HepG2 (cell line): ENCODE results near the gene TMUB1. TPM values are rescaled to one million over a fixed set of nuclear protein-coding genes. Genes with fewer than 3 reads are reported as not detected.

Experiments
- ETV5 ChIP-seq: IDR thresholded peaks from 2 replicates; pipeline ENCODE4 v1.6.1; 2018; ENCODE audit warnings: missing biosample characterization, missing genetic modification reagents, inconsistent platforms, borderline replicate concordance
- HCFC1 ChIP-seq: fragments of 150-350 bp; IDR thresholded peaks from 2 replicates; pipeline ENCODE4 v1.6.1; 2014; ENCODE audit warnings: low read depth, low read length
- KAT7 ChIP-seq: IDR thresholded peaks from 2 replicates; pipeline ENCODE4 v1.6.1; 2018; ENCODE audit warnings: borderline replicate concordance, missing compliant biosample characterization
- KLF9 ChIP-seq: IDR thresholded peaks from 2 replicates; pipeline ENCODE4 v1.6.1; 2016; ENCODE audit warnings: low read depth
- MYC ChIP-seq: sonication (generic); formaldehyde crosslinking; IDR thresholded peaks from 2 replicates; pipeline ENCODE4 v1.9.0; 2021; ENCODE audit warnings: missing genetic modification reagents, borderline replicate concordance
- NONO ChIP-seq, 2 experiments: fragments of 450-650 bp in 1 of 2; sonication (generic) in 1 of 2; formaldehyde crosslinking in 1 of 2; IDR thresholded peaks in 1 of 2; conservative IDR thresholded peaks in 1 of 2; 2 replicates each; pipeline versions ENCODE4 v1.6.1 to v1.8.0; 2017 to 2022; ENCODE audit warnings: mild to moderate bottlenecking in 1 of 2, missing genetic modification reagents in 1 of 2, moderate library complexity in 1 of 2
- PAWR ChIP-seq: sonication (generic); formaldehyde crosslinking; IDR thresholded peaks from 2 replicates; pipeline ENCODE4 v1.4.0; 2020; ENCODE audit warnings: missing genetic modification reagents, mild to moderate bottlenecking, borderline replicate concordance
- REL ChIP-seq: sonication (generic); formaldehyde crosslinking; conservative IDR thresholded peaks from 2 replicates; pipeline ENCODE4 v1.8.0; 2022; ENCODE audit warnings: mild to moderate bottlenecking, missing genetic modification reagents, moderate library complexity
- SKI ChIP-seq: fragments of 450-650 bp; IDR thresholded peaks from one replicate; pipeline ENCODE4 v1.6.1; 2018; ENCODE audit warnings: mild to moderate bottlenecking; ENCODE audit not compliant: partially characterized antibody
- SMARCE1 ChIP-seq: fragments of 450-650 bp; IDR thresholded peaks from 2 replicates; pipeline ENCODE4 v1.6.1; 2017; ENCODE audit warnings: borderline replicate concordance
- THRA ChIP-seq: sonication (generic); formaldehyde crosslinking; IDR thresholded peaks from 2 replicates; pipeline ENCODE4 v1.4.0; 2020; ENCODE audit warnings: missing genetic modification reagents, borderline replicate concordance
- TOE1 ChIP-seq: sonication (generic); formaldehyde crosslinking; IDR thresholded peaks from 2 replicates; pipeline ENCODE4 v1.4.0; 2020; ENCODE audit warnings: mild to moderate bottlenecking, missing genetic modification reagents
- XRCC5 ChIP-seq: fragments of 200-400 bp; formaldehyde crosslinking; optimal IDR thresholded peaks from 2 replicates; pipeline ENCODE3; 2017; ENCODE audit warnings: mild to moderate bottlenecking, low read length
- ZMYM3 ChIP-seq: sonication (generic); formaldehyde crosslinking; IDR thresholded peaks from 2 replicates; pipeline ENCODE4 v1.5.1; 2020; ENCODE audit warnings: mild to moderate bottlenecking, missing genetic modification reagents
- ZNF318 ChIP-seq: sonication (generic); formaldehyde crosslinking; IDR thresholded peaks from 2 replicates; pipeline ENCODE4 v1.4.0; 2020; ENCODE audit warnings: mild to moderate bottlenecking, missing genetic modification reagents
- ZNF496 ChIP-seq: sonication (generic); formaldehyde crosslinking; IDR thresholded peaks from 2 replicates; pipeline ENCODE4 v1.8.1; 2023; ENCODE audit warnings: mild to moderate bottlenecking, moderate library complexity, missing genetic modification reagents; ENCODE audit not compliant: insufficient replicate concordance
- ZNF619 ChIP-seq: sonication (generic); formaldehyde crosslinking; IDR thresholded peaks from 2 replicates; pipeline ENCODE4 v1.4.0; 2020; ENCODE audit warnings: mild to moderate bottlenecking, missing genetic modification reagents
- ZNF713 ChIP-seq: sonication (generic); formaldehyde crosslinking; IDR thresholded peaks from 2 replicates; pipeline ENCODE4 v1.4.0; 2020; ENCODE audit warnings: mild to moderate bottlenecking, missing genetic modification reagents
- ZZZ3 ChIP-seq: sonication (generic); formaldehyde crosslinking; IDR thresholded peaks from 2 replicates; pipeline ENCODE4 v1.4.0; 2020; ENCODE audit warnings: missing genetic modification reagents, mild to moderate bottlenecking, borderline replicate concordance
- polyA plus RNA-seq, 8 experiments: library from polyadenylated mRNA; depleted of rRNA in 3 of 8; stranded (reverse) in 7 of 8; unstranded in 1 of 8; fragments of >200 nt; fragmentation: Illumina TruSeq in 4 of 8; extraction: Trizol in 4 of 8; gene quantifications; 2 replicates each; pipeline versions ENCODE4 v1.2.1 to v1.2.3, GENCODE V29; 2011 to 2016; ENCODE audit warnings: low read depth in 4 of 8, missing spikeins in 1 of 8, mixed read lengths in 1 of 8; ENCODE audit not compliant: insufficient read depth in 1 of 8
- total RNA-seq, 5 experiments: library from RNA; depleted of rRNA; stranded (reverse); fragments of >200 nt; fragmentation: Illumina TruSeq; extraction: Trizol; gene quantifications; 2 replicates each; pipeline ENCODE4 v1.2.3, GENCODE V29; 2016; ENCODE audit warnings: low read depth in 1 of 5

TMUB1 gene
- total and polyA plus RNA-seq, 2 of the 13 experiments (the other 11 are each of a cell fraction or from before 2014, with no cell fraction given): 44.8 to 51.6 TPM

GRCh38 chr7:151085691-151086620, 2.7 kb upstream of the TMUB1 start, which contains the start of gene AGAP3 (continued):
- peak; percentile 85; the same call in 1 of the 2 replicates for TF ChIP-seq ZNF619
- no peak for TF ChIP-seq HCFC1
- no peak for TF ChIP-seq ZNF496
- TF ChIP-seq MYC (CRISPR knock-in tag): peak; percentile 75; the same call in 1 of the 2 replicates
- 0 out of 2 replicates have a peak, but pooled peaks have one; percentile 30 for TF ChIP-seq REL
- TF ChIP-seq ZMYM3 (CRISPR knock-in tag): peak; percentile 71
- peak; percentile 33; the same call in 1 of the 2 replicates for TF ChIP-seq THRA (CRISPR knock-in tag)
- TF ChIP-seq XRCC5: peak; percentile 14
- TF ChIP-seq ZNF713 (CRISPR knock-in tag): 0 out of 2 replicates have a peak, but pooled peaks have one; percentile 40
- TF ChIP-seq TOE1 (CRISPR knock-in tag): no peak
- TF ChIP-seq NONO (IDR thresholded peaks at IDR 0.05): no peak
- TF ChIP-seq NONO (CRISPR knock-in tag; conservative IDR thresholded peaks at IDR 0.05): peak; percentile 83
- TF ChIP-seq ZNF318: 0 out of 2 replicates have a peak, but pooled peaks have one; percentile 23
- no peak for TF ChIP-seq PAWR (CRISPR knock-in tag)
- TF ChIP-seq SMARCE1: no peak
- peak; percentile 10 for TF ChIP-seq SKI
- TF ChIP-seq KAT7 (CRISPR knock-in tag): peak; percentile 55; the same call in 1 of the 2 replicates
- peak; percentile 29; the same call in 1 of the 2 replicates for TF ChIP-seq ETV5
- TF ChIP-seq KLF9: no peak
- no peak for TF ChIP-seq ZZZ3 (CRISPR knock-in tag)
